ENCODE measurements around the gene ZC2HC1B.

DNA sequence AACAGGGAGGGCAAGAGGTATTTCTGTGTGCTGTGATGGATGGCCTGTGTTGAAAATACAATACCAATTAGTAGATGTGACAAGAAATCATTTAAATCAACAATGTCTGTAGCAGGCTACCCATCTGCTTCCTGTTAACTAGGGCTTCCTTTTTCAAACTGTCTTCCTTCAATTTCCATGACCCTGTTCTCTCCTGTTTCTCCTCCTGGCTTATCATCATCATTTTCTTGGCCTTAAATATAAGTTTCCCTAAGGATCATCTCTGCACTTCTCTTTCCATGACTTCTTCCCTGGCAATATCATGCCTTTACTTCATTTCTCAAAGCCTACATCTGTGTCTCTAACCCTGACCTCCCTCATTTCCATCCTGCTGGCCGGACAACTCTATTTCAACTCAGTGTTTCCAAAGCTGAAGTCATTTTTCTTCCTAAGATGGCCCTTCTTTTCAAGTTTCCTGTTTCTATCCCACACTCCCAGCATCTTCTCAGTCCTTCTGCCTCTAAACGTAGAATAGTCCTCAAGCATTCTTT is 18.2 kb downstream of the ZC2HC1B start:
- TF ChIP-seq EZH2 (IDR thresholded peaks at IDR 0.05; ENCODE audit: insufficient read depth, poor library complexity, severe bottlenecking) (no peak), EZH2phosphoT487 (IDR thresholded peaks at IDR 0.05; ENCODE audit: insufficient read depth, low read depth) (no peak)

All from GM23248 (cell line).